ENCODE data around the gene SRRM2. TPM values are rescaled to one million over a fixed set of nuclear protein-coding genes. Genes with fewer than 3 reads are reported as not detected.

SRRM2 gene
- total RNA-seq, 1 experiment from 2014 or later, result 84.7 TPM

- DNase-seq (ENCODE audit: low read depth), result no peak
Observed at GRCh38 chr16:2795395-2796143, 43.1 kb downstream of the SRRM2 start.

GRCh38 chr16:2798723-2799204 lies 46.3 kb downstream of the SRRM2 start:
- DNase-seq (ENCODE audit: low read depth), result no peak

GRCh38 chr16:2799205-2799858 lies 46.9 kb downstream of the SRRM2 start:
- no peak for DNase-seq (ENCODE audit: low read depth)

GRCh38 chr16:2799859-2800226 lies 47.4 kb downstream of the SRRM2 start:
- no peak for DNase-seq (ENCODE audit: low read depth)

- DNase-seq (ENCODE audit: low read depth), result no peak
Observed at GRCh38 chr16:2803545-2804195, 51.2 kb downstream of the SRRM2 start.

- no peak for DNase-seq (ENCODE audit: low read depth)
Observed at GRCh38 chr16:2804728-2805127, 52.3 kb downstream of the SRRM2 start.

DNA sequence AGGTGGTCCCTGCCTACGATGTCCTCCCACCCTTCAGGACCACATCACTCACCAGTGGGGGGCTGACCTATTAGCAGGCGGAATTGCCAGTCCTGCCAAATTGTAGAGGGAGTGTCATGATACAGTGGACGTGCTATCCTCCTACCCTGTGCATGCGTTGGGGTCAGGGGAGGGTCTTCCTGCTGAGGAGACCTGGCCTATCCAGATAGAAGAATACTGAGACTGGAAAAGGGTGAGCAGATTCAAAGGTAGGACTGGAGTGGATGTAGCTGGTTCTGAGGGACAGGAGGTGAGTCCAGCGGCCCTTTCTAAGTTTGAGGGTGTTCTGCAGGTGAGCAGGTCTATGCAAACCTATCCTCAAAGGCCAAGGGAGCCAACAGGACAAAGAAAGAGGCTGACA lies 53.8 kb downstream of the SRRM2 start:
- DNase-seq (ENCODE audit: low read depth), result no peak

DNA sequence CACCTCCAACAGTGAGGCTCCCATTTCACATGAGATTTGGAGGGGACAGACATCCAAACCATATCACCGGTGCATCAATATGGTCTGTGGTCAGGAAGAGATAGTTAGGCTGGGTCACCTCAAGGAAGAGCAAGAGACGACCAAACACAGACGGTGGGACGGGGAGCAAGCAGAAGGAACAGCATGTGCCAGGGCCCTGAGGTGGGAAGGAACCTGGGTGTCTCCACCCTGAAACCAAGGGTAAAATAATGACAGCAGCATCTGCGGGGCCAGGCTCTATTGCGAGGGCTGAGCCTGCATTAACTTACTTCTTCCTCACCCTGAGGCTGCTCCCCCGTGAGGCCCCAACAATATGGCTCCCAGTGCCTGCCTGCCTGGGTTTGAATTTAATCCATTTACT lies 55.7 kb downstream of the SRRM2 start:
- no peak for DNase-seq (ENCODE audit: low read depth)

DNA sequence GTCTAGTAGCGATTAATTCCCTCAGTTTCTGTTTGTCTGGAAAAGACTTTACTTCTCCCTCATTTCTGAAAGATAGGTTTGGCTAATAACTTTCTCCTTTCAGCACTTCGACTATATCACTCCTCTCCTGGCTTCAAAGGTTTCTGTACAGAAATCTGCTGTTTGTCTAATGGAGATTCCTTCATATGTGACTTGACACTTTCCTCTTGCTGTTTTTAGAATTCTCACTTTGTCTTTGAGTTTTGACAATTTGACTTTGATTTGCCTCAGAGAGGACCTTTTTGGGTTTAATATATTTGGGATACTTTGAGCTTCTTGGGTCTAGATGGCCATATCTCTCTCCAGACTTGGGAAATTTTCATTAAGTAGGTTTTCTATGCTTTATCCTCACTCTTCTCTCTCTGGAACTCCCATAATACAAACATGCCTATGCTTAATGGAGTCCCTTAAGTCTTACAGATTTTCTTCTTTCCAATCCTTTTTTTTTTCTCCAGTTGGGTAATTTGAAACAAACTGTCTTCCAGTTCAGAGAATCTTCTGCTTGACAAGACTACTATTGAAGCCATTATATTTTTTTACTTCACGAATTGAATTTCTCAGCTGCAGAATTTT lies 56.8 kb downstream of the SRRM2 start:
- no peak for DNase-seq (ENCODE audit: low read depth)

GRCh38 chr16:2810651-2811050 lies 58.2 kb downstream of the SRRM2 start:
- no peak for DNase-seq (ENCODE audit: low read depth)

DNA sequence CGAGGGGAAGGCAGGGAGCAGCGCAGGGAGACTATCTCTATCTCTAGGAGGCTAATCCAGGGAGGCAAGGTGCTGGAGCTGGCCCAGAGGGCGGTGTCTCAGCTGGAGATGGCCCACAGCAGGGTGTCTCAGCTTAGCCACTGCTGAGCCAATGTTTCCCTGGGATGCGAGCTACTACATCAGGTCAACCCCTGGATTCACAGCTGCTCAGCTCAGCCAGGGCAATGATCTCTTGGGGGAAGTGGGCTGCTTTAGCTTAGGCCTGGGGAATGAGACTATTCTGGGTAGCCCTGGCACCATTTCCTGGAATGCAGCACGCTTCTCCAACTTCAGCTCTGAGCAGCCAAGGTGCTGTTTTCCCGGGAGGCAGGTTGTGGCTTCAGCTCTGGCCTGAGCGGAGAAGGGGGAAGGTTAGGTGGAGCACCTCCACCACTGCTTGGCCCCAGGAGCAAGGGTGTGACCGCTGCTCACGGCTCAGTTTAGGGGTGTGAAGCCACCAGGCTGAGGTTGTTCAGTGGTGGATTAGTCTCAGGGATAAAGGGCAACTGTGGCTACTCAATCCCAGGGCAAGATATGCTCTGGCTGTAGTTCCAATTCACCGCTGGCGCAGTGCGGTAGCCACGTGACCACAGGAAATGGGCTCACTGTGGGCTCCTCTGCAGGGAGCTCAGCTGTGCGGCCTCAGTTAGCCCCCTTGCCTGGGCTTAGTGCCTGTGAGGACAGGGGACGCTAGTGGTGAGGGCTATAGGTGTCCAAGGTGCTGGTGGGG lies 59.4 kb downstream of the SRRM2 start:
- DNase-seq (ENCODE audit: low read depth), result no peak

- no peak for DNase-seq (ENCODE audit: low read depth)
Observed at GRCh38 chr16:2813771-2814221, 61.4 kb downstream of the SRRM2 start.

- no peak for DNase-seq (ENCODE audit: low read depth)
Observed at GRCh38 chr16:2814551-2815298, 62.3 kb downstream of the SRRM2 start.

GRCh38 chr16:2815299-2815771 lies 62.9 kb downstream of the SRRM2 start:
- no peak for DNase-seq (ENCODE audit: low read depth)

DNA sequence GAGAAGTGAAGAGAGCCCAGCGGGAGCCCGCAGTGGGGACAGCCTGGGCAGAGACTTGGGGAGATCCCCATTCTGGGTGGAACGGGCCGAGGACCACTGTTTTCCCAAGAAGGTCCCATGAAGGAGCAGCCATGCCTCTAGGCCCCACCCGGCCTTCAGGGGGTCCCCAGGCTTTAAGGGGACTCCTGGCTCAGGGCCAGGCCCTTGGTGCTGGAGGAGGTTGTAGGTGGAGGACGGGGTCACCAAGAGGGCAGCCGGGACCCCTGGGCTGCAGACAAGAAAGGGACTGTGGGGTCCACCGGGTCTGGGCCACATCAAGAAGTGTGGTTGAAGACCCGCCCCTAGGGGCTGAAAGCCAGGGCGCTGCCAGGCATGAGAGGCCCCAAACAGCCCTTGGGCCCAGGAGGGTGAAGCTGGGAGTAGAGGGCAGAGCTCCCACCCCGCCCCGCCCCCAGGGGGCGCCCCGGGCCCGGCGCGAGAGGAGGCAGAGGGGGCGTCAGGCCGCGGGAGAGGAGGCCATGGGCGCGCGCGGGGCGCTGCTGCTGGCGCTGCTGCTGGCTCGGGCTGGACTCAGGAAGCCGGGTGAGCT lies 64.4 kb downstream of the SRRM2 start, which contains the start of gene PRSS21:
Gene PRSS21, plus strand, starts transcription at position 487 of the 589 bp plus-strand sequence. Its CDS starts 32 bp downstream, at position 519.
- DNase-seq (ENCODE audit: low read depth), result no peak

GRCh38 chr16:2817340-2818271 lies 65.2 kb downstream of the SRRM2 start:
- DNase-seq (ENCODE audit: low read depth), result no peak

GRCh38 chr16:2818272-2818876 lies 65.9 kb downstream of the SRRM2 start:
- no peak for DNase-seq (ENCODE audit: low read depth)

- DNase-seq (ENCODE audit: low read depth), result no peak
Observed at GRCh38 chr16:2819179-2819938, 66.9 kb downstream of the SRRM2 start.
